GDM1 (cell line): ENCODE results near the gene ADSS1.
A peak's percentile ranks its signal among the peaks of the same experiment; 100 is the strongest.

Source experiments
- DNase-seq: peaks from one replicate; lab custom pipeline; 2025; lab: John Stamatoyannopoulos, UW

Gene ADSS1

DNA sequence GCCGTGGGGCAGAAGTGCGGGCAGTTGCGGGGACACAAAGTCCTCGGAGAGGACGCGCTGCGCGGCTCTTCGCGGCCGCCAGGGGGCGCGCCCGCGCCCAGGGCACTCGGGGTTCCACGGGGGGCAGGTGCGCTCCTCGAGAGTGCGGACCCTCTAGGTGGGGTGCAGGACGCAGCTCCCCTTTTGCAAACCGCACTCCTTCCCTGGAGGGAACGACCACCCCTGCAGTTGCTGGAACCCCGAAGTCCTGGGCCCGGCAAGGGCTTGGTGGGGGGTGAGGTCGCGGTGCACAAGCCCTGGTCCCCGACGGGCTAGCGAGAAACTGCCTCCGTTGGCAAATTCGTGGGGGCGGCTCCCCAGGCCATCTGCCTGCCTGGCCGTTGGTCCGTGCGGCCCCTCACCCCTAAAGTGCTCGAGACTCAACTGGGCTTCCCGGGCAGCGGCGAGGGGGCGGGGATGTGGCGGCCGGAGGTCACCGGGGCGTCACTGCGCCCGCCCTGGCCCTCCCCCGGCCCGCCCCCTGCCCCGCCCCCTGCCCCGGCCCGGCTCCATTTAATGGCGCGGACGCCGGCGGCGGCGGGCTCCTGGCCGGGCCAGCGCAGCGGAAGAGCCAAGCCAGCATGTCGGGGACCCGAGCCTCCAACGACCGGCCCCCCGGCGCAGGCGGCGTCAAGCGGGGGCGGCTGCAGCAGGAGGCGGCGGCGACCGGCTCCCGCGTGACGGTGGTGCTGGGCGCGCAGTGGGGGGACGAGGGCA is at the start of gene ADSS1:
Gene ADSS1 (plus strand): TSS at position 579 of the 756 bp plus-strand sequence. CDS start 42 bp downstream, at position 621.
- peak; percentile 29 for DNase-seq

DNA sequence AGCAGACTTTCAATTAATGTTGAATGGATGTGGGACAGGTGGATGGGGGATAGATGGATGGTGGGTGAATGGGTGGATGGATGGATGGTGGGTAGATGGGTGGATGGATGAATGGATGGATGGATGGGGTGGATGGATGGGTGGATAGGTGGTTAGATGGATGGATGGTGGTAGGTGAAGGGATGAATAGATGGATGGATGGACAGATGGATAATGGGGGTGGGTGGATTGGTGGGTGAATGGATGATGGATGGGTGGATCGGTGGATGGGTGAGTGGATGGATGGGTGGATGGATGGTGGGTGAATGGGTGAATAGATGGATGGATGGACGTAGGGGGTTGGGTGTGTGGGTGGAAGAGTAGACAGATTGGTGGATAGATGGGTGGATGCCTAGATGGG is 48.6 kb upstream of the ADSS1 start:
- no peak for DNase-seq

DNA sequence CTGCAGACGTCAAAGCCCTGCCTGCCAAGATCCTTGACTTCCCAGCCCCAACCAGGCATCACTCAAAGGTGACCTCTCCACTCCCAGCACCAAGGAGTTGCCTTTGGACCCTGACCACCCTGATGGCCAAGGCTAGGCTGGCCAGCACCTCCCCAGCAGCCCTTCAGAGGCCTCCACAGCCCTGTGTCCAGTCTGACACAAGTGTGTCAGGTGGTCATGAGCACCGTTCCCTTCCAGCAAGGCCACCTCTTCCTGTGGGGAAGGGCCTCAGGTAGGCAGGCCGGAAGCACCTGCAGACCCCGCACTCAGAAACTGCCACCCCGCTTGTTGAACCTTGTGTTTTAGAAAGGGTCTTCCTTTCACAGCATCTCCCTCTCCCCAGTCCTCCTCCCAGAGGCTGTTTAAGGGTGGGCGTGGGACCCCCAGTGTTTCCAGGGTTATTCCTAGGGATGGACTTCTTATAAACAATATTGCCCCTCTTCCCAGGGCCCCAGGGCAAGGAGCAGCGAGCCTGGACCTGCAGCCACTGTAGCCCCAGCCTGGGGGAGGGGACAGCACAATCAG is 47.8 kb upstream of the ADSS1 start:
- no peak for DNase-seq

DNA sequence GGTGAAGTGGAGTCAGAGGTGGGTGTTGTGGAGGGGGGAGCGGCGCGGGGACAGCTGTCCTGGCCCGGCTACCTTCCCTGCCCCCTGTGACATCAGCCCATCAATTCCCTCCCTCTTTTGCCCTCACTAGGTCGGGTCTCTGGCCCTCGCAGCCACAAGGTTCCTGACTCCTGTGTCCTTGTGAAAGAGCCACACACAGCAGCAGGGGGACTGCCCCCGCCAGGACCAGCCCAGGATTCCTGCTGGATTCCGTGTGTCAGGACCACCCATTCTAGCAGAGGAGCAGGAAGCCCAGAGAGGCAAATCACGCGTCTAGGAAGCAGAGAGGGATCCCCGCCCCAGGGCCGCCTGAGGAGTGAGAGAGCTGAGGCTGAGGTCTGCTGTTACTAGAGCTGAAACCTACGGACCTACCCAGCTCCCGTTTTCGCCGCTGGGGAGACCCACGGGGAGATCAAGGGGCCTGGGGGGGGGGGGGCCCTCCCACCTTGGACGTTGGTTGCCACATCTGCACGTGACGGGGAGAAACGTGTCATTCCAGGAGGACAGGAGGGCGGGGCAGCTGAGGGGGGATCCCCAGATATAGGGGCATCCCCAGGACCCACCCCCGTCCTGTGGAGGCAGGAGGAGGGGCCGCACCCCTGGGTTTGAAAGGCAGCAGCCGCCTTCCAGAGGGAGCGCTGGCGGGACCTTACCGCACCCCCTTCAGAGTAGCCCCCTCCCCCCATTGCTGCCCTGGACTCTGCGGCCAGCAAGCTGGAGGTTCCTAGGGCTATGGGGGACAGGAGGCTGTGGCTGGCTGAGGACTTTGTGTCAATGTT is 47.1 kb upstream of the ADSS1 start:
- no peak for DNase-seq

DNA sequence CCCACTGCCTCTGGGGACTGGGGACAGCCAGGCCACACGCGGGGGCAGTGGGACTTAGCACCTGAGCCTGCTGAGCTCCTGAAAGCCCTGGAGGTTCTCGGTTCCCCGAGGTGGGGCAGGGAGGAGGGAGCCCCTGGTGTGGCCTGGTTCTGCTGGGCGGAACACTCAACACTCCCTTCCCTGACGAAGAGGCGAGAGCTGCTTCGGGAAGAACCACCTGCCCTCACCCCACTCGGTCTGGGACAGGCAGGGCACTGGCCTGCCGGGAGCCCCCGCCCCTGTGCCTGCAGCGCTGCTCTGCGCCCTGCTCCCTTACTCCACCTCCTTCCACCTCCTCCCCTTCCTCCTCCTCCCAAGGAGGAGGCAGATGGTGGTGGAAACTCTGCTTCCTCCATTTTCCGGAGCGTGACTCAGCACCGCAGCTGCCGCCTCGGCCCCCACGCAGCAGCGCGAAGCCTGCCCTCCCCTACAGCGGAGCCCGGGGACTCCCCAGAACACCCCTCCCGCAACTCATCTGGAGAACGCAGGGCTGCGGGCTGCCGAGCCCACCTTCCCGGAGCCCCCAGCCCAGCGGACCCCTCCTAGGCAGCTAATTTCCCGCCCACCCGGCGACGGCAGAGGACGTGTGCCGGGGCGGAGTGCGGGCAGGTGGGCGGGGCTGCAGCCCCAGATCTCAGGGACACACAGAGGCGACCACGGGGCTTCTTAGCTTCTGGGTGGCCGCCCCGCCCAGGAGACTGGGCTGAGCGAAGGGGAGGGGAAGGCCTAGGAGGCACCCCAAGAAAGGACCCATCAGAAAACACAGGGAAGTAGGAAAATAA is 46.3 kb upstream of the ADSS1 start:
- peak; percentile 89 for DNase-seq

DNA sequence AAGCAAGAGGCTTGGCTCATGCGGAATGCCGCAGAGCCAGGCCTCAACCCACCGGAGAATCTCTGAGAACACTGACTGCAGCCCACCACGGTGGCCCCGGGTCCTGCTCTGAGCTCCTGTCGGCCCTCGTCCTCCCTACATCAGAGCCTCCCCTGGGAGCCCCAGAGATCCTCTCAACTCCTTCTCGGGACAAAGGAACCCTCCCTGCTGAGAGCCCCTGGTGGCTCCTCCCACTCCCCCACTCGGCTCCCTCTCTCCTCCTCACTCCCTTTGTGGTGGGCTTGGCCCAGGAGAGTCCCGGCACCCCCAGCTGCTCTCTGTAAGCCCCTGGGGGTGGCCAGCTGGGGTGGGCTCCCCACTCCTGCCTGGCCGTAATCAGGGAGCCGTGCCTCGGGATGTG is 45.7 kb upstream of the ADSS1 start:
- peak; percentile 41 for DNase-seq

DNA sequence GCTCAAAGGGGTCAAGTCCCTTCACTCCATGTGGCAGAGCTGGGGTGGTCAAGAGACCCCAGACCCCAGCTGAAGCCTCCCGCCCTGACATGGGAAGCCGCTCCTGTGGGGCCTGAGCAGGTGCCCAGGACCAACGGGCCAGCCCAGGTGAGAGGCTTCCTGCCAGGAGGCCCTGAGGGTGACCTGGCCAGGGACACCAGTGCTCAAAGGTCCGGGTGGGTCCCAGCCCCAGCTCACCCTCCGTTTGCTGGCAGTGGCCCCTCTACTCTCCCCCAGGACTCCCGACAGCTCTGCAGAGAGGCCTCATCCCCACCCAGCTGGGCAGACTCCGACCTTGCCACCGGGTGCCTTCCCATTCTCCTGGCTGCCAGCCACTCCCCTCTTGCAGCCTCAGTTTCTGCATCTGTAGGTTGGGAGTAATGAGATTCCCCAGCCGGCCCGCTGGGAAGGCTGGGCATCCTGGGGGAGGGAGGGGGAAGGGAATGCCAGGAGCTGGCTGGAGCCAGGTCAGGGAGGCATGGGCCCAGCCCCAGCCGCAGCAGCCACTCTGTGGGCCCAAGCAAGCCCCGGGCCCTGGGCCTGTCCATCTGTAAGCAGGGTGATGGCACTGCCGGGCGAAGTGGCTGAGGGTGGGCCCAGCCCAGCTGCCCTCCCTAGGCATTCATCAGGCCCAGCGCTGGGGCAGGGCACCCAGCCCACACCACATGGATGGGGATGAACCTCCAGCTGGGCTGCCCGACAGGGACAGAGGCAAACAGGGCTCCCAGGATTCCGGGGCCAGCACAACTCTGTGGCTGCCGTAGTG is 44.9 kb upstream of the ADSS1 start:
- DNase-seq, result no peak

DNA sequence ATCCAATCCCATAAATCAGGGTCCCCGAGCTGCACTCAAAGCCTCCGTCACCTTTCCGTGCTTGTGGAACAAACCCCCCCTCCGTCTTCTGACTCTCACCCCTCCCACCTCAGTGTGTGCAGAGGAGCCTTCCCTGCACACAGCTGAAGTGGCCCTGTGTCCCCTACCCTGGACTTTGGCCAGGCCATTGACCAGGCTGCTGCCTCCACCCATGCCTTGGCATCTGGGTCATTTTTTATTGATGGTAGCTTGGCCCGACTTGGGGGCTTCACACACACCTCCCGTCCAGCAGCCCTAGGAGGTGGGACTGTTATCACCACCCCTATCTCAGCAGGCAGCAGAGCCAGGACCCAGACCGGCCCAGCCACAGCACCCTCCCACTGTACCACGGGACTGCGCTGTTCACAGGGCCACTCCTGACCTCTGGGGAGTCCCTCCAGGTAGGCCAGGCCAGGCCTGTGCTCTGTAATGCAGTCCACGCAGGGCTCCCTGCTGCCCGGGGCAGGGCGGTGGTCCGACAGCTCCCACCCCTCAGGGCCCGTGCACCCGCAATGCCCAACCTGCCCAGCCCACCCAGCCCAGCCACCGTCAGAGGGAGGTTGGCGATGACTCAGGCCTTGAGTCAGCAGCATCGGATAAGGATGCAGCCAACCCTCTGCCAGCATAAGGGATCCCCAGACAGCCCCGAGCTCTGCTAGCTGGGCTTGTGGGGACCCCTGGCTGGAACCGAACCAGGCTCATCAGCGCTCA is 43.8 kb upstream of the ADSS1 start:
- DNase-seq, result no peak

DNA sequence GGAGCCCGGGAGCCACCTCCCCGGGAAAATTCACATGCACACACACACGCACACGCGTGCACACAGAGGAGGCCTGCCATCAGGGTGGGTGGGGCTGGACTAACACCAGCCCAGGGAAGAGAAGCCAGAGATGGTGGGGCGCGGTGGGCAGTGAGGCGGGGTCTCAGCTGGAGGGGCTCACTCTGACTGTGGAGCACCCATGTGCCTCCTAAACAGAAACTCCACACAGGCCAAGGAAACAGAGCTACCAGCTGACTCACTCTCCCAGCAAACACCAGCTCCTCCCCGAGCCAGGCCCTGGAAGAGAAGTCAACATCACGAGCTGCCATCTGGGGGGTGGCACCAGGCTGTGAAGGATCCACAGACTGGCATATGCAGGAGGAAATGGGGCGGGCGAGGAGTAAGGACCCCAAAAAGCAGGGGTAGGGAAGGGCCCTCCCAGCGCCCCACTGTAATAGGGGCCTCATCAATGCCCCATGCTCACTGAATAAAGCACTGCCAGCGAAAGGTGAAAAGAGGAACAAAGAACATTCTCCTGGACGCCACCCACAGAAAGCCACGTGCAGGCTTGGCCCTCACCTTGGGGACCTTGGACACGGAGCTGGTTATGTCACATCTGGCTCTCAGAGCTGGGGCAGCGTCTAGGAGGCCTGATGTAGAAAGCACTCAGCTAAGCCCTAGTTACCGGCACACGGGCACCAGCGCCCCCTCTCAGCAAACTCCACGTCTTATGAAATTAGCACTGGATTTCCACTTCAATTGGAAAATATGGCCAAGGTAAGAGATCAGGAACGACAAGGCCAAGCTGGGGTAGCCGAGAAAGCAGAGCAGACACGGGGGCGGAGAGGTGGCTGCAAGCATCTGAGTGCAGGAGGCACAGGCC is 43.0 kb upstream of the ADSS1 start:
- DNase-seq, result peak; percentile 13

DNA sequence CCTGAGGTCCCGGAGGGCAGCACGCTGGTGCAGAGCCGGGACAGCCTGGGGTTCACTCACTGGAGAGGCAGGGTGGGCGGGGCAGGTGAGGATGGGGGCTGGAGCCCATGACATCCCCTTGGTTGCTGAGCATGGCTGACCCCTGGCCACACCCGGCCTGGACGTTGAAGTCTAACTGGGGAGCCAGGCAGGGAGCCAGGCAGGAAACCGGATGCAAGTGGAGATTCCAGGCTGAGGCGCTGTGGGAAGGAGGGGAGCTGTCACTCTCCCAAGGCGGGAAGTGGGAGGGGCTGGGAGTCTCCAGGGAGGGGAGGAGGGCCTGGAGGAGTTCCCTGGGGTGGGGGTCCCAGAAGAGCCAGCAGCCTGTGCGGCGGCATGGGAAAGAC is 42.3 kb upstream of the ADSS1 start:
- no peak for DNase-seq

DNA sequence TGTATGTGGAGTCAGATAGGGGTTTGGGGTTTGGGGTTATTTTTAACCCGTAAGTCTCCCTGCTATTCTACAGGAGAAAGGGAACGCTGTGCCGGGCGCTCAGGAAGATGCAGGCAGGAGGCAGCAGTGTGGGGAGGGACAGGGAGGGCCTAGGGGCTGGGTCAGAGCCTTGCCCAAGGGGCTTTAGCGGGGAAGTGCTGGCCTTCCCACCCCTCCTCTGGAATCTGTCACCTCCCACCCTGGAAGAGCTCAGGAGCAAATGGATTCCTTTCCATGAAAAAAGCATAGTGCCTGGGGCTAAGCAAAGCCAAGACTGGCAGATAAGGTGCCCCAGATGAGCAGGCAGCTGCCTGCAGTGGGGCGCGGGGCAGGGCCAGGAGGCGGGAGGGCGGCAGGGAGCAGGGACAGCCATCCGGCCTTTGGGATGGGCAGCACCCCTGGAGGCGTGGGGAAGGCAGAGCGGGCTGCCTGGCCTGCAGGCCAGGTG is 41.9 kb upstream of the ADSS1 start:
- no peak for DNase-seq

DNA sequence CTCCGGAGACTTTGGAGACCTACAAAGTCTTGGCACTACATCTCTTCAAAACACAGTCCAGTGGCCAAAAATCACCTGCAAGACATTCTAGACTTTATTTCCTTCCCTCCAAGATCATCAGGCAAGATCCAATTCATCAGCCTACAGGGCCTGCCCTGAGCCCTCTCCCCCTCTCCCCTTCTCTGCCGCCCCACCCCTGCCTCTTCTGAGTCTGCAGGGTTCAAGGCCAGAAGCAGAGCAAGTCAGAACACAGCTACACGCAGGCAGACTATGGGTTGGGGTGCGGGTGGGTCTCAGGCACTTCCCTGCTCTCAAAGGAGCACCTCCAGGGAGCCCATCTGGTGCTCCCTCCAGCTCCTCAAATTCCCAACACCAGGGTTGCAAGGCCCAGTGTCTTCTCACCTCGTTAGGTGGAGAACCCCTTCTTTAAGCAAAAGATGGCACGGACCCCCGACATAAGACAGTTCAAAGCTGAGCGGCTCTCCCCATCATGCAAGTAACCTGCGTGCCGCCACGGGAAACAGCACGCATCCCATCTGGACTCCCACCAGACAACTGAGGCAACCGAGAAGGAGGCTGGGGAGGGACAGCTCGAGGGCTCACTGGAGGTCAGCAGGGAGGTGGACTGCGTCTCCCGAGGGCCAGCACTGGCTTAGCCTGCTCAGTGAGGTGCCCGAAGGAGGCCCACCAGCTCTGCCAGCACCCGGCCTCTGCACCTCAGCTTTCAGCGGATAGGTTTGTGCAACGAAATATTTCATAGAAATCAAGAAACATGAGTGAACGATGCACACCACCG is 40.2 kb upstream of the ADSS1 start:
- no peak for DNase-seq

DNA sequence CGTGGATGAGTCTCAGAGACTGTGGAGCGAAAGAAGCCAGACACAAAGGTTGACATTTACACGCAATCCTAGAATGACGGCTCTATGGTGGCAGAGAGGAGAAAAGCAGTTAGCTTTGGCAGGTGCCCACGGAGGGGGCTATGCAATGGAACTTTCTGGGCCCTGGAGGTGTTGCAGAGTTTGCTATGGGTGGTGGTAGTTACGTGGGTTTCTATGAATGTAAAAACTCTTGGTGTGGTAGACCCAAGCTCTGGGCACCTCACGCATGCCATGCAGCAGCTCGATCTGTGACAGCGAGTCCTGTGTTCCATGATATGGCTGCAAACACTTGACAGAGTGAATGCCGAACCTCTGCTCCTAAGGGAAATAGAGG is 39.6 kb upstream of the ADSS1 start:
- DNase-seq, result no peak

DNA sequence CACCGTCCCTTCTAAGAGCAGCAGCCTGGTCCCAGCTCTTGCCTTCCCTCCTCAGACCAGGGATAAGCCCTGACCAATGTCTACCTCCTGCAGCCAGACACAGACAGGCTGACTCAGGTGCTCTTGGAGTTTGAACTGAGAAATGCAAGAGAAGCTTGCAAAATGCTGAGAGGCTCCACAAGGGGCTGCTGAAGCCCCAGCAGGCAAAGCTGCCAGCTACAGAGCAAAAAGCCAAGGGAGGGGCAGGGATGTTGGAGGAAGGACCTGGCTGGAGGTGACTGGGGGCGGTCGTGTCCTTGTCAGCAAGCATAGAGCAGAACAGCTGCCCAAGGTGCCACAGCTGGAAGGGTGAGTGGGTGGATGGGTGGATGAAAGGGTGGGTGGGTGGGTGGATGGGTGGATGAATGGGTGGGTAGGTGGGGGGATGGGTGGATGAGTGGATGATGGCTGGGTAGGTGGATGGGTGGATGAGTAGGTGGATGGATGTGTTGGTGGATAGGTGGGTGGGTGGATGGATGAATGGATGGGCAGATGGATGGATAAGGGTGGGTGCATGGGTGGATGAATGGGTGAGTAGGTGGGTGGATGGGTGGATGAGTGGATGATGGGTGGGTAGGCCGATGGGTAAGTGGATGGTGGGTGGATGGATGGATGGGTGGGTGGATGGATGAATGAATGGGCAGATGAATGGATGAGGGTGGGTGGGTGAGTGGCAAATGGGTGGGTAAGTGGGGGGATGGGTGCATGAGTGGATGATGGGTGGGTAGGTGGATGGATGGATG is 38.6 kb upstream of the ADSS1 start:
- no peak for DNase-seq

DNA sequence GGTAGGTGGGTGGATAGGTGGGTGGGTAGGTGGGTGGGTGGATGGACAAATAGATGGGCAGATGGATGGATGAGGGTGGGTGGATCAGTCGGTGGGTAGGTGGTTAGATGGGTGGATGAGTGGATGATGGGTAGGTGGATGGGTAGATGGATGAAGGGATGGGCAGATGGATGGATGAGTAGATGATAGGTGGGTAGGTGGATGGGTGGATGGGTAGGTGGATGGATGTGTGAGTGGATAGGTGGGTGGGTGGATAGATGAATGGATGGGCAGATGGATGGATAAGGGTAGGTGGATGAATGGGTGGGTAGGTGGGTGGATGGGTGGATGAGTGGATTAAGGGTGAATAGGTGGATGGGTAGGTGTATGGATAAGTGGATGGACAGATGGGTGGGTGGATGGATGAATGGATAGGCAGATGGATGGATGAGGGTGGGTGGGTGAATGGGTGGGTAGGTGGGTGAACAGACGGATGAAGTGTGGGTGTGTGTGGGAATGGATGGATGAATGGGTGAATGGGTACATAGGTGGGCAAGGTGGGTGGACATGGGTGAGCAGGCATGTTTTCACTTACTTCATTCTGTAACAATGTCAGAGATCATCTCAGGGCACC is 37.9 kb upstream of the ADSS1 start:
- no peak for DNase-seq

DNA sequence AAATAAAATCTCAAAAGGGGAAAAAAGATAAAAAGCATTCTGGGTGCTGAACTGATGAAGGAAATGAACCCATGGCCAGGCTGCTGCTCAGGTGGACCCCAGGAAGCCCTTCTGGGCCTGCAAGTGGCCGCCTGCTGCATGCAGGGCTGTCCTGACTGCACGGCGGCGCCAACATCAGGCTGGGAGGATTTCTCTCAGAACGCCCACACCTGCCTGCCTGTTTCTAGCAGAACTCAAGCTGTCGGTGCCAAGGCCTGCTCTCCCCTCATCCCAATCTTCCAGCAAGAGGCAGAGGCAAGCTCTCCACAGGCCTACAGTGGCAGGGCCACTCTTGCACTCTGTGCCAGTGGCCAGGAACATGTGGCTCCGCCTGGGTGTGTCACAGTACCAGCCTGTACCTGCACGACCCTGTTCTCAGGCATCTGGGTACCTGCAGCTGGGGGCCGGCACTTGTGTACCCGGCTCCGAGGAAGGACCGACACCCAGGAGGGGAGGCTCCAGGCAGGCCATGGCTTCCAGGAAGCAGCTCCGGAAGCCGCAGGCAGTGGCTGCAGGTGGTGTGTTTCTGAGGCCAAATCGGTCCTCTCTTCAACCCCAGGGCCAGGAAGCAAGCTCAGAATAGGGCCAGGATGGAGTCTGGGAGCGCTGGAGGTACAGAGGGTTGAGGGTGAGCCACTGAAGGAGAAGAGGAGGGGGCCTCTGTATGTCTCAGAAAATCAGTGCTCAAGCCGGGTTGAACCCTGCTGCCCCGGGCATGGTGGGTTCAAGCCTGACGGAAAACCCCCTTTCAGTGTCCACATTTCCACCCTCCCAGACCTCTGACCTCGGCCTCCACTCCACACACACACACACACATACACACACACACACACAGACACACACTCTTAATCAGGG is 37.2 kb upstream of the ADSS1 start:
- no peak for DNase-seq
